GM12878 (cell line): ENCODE data around the gene RNF40.

Source experiments
- BRCA1 ChIP-seq: IDR thresholded peaks from 2 replicates; pipeline ENCODE4 v1.6.1; 2011; ENCODE audit warnings: low read depth, low read length, improper control_type of control experiment
- CHD2 ChIP-seq: IDR thresholded peaks from 2 replicates; pipeline ENCODE4 v1.6.1; 2011; ENCODE audit warnings: low read depth, low read length, improper control_type of control experiment, borderline replicate concordance
- CHD4 ChIP-seq: fragments of 200-600 bp; sonication (generic); IDR thresholded peaks from 2 replicates; pipeline ENCODE4 v1.6.1; 2016; ENCODE audit warnings: mild to moderate bottlenecking
- CTCF ChIP-seq, 3 experiments: IDR thresholded peaks in 2 of 3; conservative IDR thresholded peaks in 1 of 3; 2 replicates each; pipeline ENCODE4 v1.5.1; 2011; ENCODE audit warnings: low read depth in 3 of 3, low read length in 3 of 3, mild to moderate bottlenecking in 3 of 3, control low read depth in 2 of 3, moderate library complexity in 2 of 3, inconsistent platforms in 1 of 3, mixed read lengths in 1 of 3; ENCODE audit not compliant: control insufficient read depth in 2 of 3, insufficient read depth in 1 of 3; ENCODE audit errors: extremely low read depth in 1 of 3
- HCFC1 ChIP-seq: fragments of 150-350 bp; IDR thresholded peaks from 2 replicates; pipeline ENCODE4 v1.6.1; 2014; ENCODE audit warnings: low read length
- HDAC6 ChIP-seq: fragments of 200-600 bp; sonication (generic); IDR thresholded peaks from one replicate; pipeline ENCODE4 v1.8.0; 2017; ENCODE audit warnings: antibody characterized with exemption; ENCODE audit not compliant: unreplicated experiment
- NFYA ChIP-seq: IDR thresholded peaks from 2 replicates; pipeline ENCODE4 v1.6.1; 2011; ENCODE audit warnings: low read depth, mild to moderate bottlenecking, low read length, improper control_type of control experiment, borderline replicate concordance
- POLR2AphosphoS5 ChIP-seq: IDR thresholded peaks from 2 replicates; pipeline ENCODE4 v1.6.1; 2011; ENCODE audit warnings: mild to moderate bottlenecking, low read length, inconsistent platforms
- PRDM15 ChIP-seq: fragments of 450-650 bp; formaldehyde crosslinking; IDR thresholded peaks from 2 replicates; pipeline ENCODE4 v1.4.0; 2020; ENCODE audit warnings: mild to moderate bottlenecking, moderate library complexity
- TBL1XR1 ChIP-seq: IDR thresholded peaks from 2 replicates; pipeline ENCODE4 v1.6.1; 2012; ENCODE audit warnings: low read depth, low read length, improper control_type of control experiment

GRCh38 chr16:30748634-30749445 is 13.3 kb upstream of the RNF40 start:
- no peak for TF ChIP-seq CHD2
- no peak for TF ChIP-seq HDAC6
- TF ChIP-seq CTCF (IDR thresholded peaks at IDR 0.05 in 2 of 3, conservative IDR thresholded peaks at IDR 0.05 in 1 of 3; ENCODE audit: control insufficient read depth in 2 of 3, extremely low read depth in 1 of 3, insufficient read depth in 1 of 3, low read depth in 3 of 3, low read length in 3 of 3): no peak
- TF ChIP-seq HCFC1: no peak
- TF ChIP-seq CHD4: no peak
- TF ChIP-seq PRDM15 (CRISPR knock-in tag): no peak
- no peak for TF ChIP-seq NFYA
- TF ChIP-seq BRCA1: no peak
- no peak for TF ChIP-seq TBL1XR1
- no peak for TF ChIP-seq POLR2AphosphoS5
